Tongue (tissue), 3 donors: ENCODE measurements around the gene PTDSS2. TPM values are rescaled to one million over a fixed set of nuclear protein-coding genes. Genes with fewer than 3 reads are reported as not detected.

Experiments used
- DNase-seq: peaks from one replicate; pipeline ENCODE4 v3.0.0-alpha.2; 2015
- small RNA-seq: library from RNA; depleted of rRNA; stranded (forward); fragments of <200 nt; gene quantifications from one replicate; pipeline ENCODE3, GENCODE V24; 2014; ENCODE audit warnings: low replicate concordance
- total RNA-seq: library from RNA; depleted of rRNA; stranded (reverse); fragments of >200 nt; gene quantifications from one replicate; pipeline ENCODE4 v1.2.3, GENCODE V29; 2014

Gene PTDSS2
- total RNA-seq, 1 donor from 2014 or later, result 20.1 TPM

GRCh38 chr11:531919-532526, 81.9 kb downstream of the PTDSS2 start:
- no peak for DNase-seq

GRCh38 chr11:532527-532985, 82.5 kb downstream of the PTDSS2 start:
- DNase-seq, result no peak

- DNase-seq, result no peak
Measured at GRCh38 chr11:532986-533585, 83.0 kb downstream of the PTDSS2 start.

GRCh38 chr11:533586-534395, 83.7 kb downstream of the PTDSS2 start:
- no peak for DNase-seq

- peak; percentile 78 for DNase-seq
Measured at GRCh38 chr11:534396-535209, 84.5 kb downstream of the PTDSS2 start.

DNA sequence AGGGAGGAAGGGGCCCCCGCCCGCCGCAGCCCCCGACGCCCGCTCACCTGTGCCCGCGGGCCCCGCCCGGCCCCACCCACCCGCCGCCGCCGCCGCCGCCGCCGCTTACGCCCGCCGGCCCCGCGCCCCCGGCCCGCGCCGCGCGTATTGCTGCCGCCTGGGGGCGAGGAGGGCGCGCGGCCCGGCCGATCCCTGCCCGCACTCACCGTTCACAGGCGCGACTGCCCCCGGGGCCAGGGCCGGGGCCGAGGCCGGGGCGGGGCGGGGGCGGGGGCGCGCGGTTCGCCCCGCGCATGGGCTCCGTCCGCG, 85.1 kb downstream of the PTDSS2 start:
- DNase-seq, result no peak

DNA sequence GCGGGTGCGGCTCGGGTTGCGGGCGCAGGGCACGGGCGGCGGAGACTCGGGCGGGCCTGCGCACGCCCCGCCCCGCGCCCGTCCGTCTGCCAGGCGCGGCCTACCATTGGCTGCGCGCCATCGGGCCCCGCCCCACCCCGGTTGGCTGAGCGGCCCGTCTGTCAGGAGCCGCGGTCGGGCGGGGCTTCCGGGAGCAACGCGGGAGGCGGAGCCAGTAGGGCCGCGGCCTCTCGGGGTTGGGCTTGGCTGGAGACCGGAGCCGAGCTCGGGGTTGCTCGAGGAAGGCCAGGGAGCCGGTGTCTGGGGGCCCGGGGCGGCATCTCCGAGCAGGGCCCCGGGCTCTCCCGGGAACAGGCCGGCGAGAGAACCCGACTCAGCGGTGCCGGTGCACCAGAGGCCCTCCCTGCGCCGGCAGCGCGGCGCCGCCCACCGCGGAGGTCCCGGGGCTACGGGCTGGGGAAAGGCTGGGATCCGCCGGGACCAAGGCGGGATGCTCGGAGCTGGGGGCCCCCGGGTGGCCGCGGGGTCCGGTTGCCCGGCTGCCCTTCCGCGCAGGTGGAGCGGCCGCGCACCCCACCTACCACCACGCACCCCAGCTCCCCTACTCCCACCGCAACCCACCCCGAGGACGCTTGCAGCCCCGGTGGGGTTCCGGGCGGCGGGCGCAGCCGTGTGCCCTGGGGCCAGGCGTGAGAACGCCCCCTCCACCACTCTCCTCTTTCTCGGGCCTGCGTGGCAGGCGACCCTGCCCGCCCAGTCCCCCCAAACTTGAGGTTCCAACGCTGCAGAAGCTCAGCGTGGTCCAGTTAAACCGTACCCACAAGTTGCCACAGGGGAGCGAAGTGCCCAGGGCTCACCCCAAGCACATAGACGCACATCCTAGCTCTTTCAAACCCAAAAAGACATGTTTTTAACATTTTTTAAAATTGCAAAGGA, 85.7 kb downstream of the PTDSS2 start, which contains the start of gene HRAS:
Gene HRAS, minus strand, starts transcription at position 58 of the 936 bp plus-strand sequence.
- peak; percentile 98 for DNase-seq

DNA sequence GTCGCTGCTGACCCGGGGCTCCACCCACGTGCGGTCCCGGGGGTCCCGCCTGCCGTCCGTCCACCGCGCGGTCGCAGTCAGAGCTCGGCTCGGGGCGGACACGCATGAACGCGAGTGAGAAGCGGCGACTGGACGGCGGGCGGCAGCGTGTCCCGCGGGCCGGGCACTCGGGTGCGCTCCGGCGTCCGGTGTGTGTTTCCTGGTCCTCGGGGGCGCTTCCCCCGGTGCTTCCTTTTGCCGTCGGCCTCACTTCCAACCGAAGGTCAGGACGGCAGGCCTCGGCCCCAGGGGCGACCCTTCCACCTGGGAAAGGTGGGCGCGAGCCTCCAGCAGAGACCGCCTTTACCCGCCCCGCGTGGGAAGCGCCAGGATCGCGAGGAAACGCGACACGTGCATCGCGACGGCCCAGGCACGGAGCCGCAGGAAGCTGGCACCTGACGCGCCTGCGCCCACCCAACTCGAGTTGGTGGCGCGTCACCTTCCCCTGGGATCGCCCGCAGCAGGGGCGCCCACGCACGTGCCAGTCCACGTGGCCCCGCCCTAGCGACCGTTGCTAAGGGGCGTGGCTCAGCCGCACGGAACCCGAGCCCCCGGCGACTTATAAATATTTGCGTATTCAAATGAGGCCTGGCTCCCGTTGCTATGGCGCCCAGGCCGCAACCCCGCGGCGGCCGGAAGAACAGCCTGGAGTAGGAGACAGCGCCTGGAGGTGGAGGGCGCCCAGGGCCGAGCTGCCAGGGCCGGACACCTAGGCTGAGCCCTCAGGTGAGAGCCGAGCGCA, 87.0 kb downstream of the PTDSS2 start, which contains the start of gene LRRC56:
Gene LRRC56, plus strand, starts transcription at position 687 of the 781 bp plus-strand sequence. CDS start 3,158 bp downstream, outside the sequence.
- peak; percentile 83 for DNase-seq

- DNase-seq, result no peak
Measured at GRCh38 chr11:537622-538430, 87.7 kb downstream of the PTDSS2 start.

GRCh38 chr11:538431-539051, 88.5 kb downstream of the PTDSS2 start:
- DNase-seq, result no peak

GRCh38 chr11:539971-540481, 89.9 kb downstream of the PTDSS2 start:
- no peak for DNase-seq

Small RNA genes within 50 kb of the gene (small RNA-seq; reads per million reads assigned to genes)
- not detected for gene RN7SL838P

Other genes starting within 250 kb of the PTDSS2 start
- gene BET1L, start 242.9 kb upstream of the PTDSS2 start, total RNA-seq, result 14.7 TPM
- gene RIC8A, start 242.6 kb upstream of the PTDSS2 start, total RNA-seq, result 76.2 TPM
- 14.0 TPM for gene SIRT3, start 213.9 kb upstream of the PTDSS2 start, total RNA-seq
- gene PSMD13, start 213.3 kb upstream of the PTDSS2 start, total RNA-seq, result 95.1 TPM
- not detected for gene NLRP6, start 171.9 kb upstream of the PTDSS2 start, total RNA-seq
- 14.0 TPM for gene PGGHG, start 161.2 kb upstream of the PTDSS2 start, total RNA-seq
- gene IFITM5, start 150.8 kb upstream of the PTDSS2 start, total RNA-seq, result not detected
- gene IFITM2, start 142.5 kb upstream of the PTDSS2 start, total RNA-seq, result 9.7 TPM
- gene IFITM1, start 136.2 kb upstream of the PTDSS2 start, total RNA-seq, result 4.2 TPM
- 34.9 TPM for gene IFITM3, start 129.4 kb upstream of the PTDSS2 start, total RNA-seq
- gene B4GALNT4, start 80.8 kb upstream of the PTDSS2 start, total RNA-seq, result 22.9 TPM
- 39.2 TPM for gene PKP3, start 56.1 kb upstream of the PTDSS2 start, total RNA-seq
- gene SIGIRR, start 35.3 kb upstream of the PTDSS2 start, total RNA-seq, result 10.7 TPM
- gene ANO9, start 8.3 kb upstream of the PTDSS2 start, total RNA-seq, result 2.1 TPM
- gene RNH1, start 57.0 kb downstream of the PTDSS2 start, total RNA-seq, result 155 TPM
- 50.7 TPM for gene HRAS, start 85.3 kb downstream of the PTDSS2 start, total RNA-seq
- 2.1 TPM for gene LRRC56, start 87.2 kb downstream of the PTDSS2 start, total RNA-seq
- 0.82 TPM for gene LMNTD2, start 110.5 kb downstream of the PTDSS2 start, total RNA-seq
- 7.3 TPM for gene RASSF7, start 110.7 kb downstream of the PTDSS2 start, total RNA-seq
- gene PHRF1, start 126.2 kb downstream of the PTDSS2 start, total RNA-seq, result 26.5 TPM
- gene IRF7, start 165.7 kb downstream of the PTDSS2 start, total RNA-seq, result 12.5 TPM
- gene CDHR5, start 174.7 kb downstream of the PTDSS2 start, total RNA-seq, result not detected
- 21.6 TPM for gene SCT, start 176.9 kb downstream of the PTDSS2 start, total RNA-seq
- gene DRD4, start 187.0 kb downstream of the PTDSS2 start, total RNA-seq, result not detected
- 18.8 TPM for gene DEAF1, start 244.9 kb downstream of the PTDSS2 start, total RNA-seq
- gene TMEM80, start 245.5 kb downstream of the PTDSS2 start, total RNA-seq, result 10.1 TPM